GM23248 (cell line): Measurements from ENCODE around the gene AMOTL1.

Experiments used
- EZH2 ChIP-seq: fragments of 200-600 bp; sonication (generic); IDR thresholded peaks from 2 replicates; pipeline ENCODE4 v1.6.1; 2018; ENCODE audit warnings: antibody characterized with exemption, mild to moderate bottlenecking; ENCODE audit not compliant: insufficient read depth, poor library complexity, severe bottlenecking
- EZH2phosphoT487 ChIP-seq: fragments of 200-600 bp; sonication (generic); IDR thresholded peaks from 2 replicates; pipeline ENCODE4 v1.6.1; 2018; ENCODE audit warnings: antibody characterized with exemption, moderate library complexity, mild to moderate bottlenecking, low read depth; ENCODE audit not compliant: insufficient read depth

DNA sequence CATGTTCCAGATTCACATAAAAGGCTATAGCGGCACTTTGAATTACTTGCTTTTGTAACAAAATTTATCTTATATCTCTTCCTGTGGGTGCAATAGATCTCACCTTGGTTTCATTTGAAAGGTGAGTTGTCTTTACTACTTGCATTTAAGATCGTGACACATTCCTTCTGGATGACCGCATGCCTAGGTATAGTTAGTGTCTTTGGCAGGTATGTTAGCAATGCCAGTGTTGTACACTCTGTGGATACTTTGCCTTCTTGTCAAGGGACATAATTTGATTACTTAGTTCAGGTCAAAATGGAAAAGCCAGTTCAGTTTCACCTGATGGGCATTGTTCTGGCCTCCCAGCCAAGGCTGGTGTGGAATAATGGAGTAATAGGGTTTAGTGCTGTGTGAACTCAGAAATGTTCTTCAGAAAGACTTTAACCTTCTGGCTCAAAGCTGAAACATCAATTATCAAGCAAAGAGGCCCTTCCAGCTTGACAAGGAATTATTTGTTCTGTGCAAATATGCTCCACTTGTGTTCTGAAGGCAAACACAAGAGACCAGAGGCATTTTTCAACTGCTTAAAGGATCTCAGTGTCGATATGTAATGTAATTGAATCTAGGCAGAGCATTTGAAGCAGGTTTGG is 64.6 kb downstream of the AMOTL1 start:
- TF ChIP-seq EZH2phosphoT487 (no peak), EZH2 (no peak)
